Left forelimb (tissue), 1 donor: Measurements from ENCODE around the gene TXK.

Source experiments
- DNase-seq: peaks from one replicate; pipeline ENCODE4 v3.0.0-alpha.2; 2018; ENCODE audit warnings: low spot score

Gene TXK

GRCh38 chr4:48103483-48104139 lies 30.4 kb downstream of the TXK start:
- DNase-seq: no peak

- DNase-seq: no peak
These were observed 31.7 kb downstream of the TXK start for GRCh38 chr4:48102303-48102702.

DNA sequence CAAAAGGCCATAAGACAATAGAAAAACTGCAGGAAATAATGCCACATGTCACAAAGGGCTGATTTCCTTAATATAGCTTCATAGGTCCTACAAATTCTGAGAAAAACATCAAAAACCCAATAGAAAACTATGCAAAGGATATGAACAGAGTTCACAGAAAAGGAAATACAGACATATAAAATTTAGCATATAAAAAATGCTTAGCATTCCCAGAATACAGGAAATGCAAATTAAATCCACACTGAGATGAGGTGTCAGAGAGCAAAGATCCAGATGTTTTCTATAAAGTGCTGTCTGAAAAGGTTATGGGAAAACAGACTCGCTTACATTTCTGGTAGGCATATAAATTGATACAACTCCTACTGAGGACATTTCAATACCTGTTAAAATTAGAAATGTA lies 33.8 kb downstream of the TXK start:
- no peak for DNase-seq

- DNase-seq: no peak
These were observed 38.6 kb downstream of the TXK start for GRCh38 chr4:48095441-48095840.

DNA sequence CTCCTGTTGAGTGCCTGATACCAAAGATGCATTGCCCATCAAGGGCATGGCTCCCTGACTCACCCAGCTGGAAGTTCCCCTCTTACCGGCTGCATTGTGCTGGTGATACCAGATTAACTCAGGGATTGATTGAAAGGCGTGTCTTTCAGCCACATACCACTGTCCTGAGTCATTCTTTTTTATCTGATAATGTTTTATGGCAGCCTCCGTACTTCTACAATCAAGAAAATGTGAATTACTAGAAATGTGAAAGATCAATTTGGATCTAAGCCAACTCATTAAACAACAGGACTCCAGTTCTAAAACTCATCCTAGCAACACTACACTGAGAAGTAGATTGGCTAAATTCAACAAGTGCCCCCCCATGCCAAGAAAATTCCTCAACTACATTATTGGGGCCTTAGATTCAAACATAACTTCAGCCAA lies 40.0 kb downstream of the TXK start:
- DNase-seq: no peak

GRCh38 chr4:48090621-48091020 lies 43.4 kb downstream of the TXK start:
- DNase-seq: no peak

- no peak for DNase-seq
These were observed 48.0 kb downstream of the TXK start for GRCh38 chr4:48085821-48086589.

- no peak for DNase-seq
These were observed 51.1 kb downstream of the TXK start for GRCh38 chr4:48082956-48083355.

GRCh38 chr4:48081196-48081595 lies 52.9 kb downstream of the TXK start:
- DNase-seq: no peak

DNA sequence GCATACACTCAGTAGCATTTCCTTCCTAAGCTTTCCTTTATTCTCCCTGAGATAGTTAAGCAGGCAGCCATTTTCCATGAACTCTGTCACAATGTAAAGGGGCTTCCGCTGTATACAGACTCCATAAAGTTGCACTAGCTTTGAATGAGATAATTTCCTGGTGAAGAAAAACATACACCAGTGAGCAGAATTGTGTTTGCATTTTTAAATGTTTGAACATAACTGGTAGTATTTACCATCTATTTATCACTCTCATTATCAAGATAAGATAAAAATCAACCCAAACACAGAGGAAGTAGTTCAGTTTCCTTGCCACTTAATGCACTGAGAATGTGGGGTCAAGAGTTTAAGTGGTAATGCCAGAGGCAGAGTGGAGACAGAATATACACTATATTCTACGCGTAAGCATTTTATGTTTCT lies 54.1 kb downstream of the TXK start:
- DNase-seq: no peak

- no peak for DNase-seq
These were observed 55.0 kb downstream of the TXK start for GRCh38 chr4:48078862-48079655.

DNA sequence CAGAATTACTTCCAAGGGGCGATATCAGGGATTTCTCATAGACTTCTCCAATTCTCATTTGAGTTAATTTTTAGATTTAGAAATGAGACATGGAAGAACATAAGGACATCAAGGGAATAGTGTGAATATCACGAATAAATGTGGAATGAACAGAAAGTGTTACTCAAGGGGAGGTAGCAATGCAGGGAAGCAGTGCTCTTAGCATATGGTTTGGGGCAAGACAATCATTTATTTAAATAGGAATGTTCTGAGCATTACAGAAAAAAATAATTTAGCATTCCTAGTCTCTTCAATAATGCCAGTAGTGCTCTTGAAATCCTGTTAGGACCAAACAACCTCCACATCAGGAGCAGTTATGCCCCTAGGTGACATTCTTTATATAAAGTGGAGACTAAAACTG lies 55.6 kb downstream of the TXK start:
- DNase-seq: no peak

DNA sequence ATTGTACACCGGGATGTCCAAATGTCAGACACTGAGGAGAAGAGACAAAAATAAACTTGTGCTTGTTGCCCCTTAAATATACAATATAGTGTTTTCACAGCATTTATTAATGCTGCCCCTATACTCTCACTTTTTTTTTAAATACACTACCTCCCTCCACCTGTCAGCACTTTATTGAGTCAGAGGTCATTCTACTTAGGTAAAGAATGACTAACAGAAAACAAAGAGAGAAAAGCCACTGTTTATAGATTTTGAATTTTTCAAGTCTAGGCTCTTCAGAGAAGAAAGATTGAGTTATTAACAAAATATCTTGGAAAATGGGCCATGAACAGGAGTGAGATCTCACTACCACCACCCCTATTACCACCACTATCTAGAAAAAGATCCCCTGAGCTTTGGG lies 59.4 kb downstream of the TXK start:
- DNase-seq: no peak

DNA sequence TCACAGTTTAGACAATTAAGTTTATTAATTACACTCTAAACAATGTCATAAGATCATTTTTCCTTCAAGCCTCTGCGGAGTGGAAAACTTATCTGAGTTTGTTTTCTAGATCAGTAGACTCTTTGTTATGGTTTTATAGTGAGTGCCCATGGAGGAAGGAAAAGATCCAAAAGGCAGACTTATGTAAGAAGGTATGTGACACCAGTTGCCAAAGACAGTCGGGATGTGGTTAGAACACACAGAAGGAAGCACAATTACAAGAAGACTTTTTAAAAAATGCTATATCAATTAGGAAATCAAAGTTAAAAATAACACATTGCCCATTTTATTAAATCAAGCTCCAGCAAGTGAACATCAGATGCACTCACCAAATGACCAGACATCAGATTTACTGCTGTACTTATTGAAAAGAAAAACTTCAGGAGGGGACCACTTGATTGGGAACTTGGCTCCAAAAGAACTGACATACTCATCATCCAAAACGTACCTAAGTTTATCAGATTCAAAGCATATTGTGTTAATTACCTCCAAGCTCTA lies 60.4 kb downstream of the TXK start:
- no peak for DNase-seq

GRCh38 chr4:48071191-48071590 lies 62.9 kb downstream of the TXK start:
- no peak for DNase-seq

DNA sequence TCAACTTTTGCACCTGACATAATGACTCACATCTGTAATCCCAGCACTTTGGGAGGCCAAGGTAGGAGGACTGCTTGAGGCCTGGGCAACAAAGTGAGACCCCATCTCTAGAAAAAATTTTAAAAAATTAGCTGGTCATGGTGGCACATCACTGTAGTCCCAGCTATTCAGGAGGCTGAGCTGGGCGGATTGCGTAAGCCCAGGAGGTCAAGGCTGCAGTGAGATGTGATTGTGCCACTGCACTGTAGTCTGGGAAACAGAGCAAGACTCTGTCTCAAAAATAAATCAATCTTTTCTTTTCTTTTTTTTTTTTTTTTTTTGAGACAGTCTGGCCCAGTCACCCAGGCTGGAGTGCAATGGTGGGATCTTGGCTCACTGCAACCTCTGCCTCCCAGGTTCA lies 65.0 kb downstream of the TXK start:
- no peak for DNase-seq

DNA sequence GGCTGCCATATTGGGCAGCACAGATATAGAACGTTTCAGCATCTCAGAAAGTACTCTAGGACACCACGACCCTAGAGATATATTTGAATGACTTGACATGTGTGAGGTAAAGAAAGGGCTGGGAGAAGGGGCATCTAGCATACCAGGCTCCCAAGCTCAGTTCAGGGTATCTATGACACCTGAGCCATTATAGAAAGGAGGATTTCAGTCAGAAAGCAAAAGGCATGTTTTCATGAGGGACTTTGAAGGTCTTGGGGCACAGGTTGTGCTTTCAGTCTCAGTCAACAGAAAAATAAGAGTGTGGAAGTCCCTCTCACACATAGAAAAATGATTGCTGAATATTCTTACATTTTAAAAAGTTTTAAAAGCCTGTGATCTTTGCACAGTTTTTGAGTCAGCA lies 65.9 kb downstream of the TXK start:
- DNase-seq: no peak

GRCh38 chr4:48067536-48067935 lies 66.5 kb downstream of the TXK start:
- DNase-seq: no peak

GRCh38 chr4:48065587-48066052 lies 68.4 kb downstream of the TXK start:
- no peak for DNase-seq

DNA sequence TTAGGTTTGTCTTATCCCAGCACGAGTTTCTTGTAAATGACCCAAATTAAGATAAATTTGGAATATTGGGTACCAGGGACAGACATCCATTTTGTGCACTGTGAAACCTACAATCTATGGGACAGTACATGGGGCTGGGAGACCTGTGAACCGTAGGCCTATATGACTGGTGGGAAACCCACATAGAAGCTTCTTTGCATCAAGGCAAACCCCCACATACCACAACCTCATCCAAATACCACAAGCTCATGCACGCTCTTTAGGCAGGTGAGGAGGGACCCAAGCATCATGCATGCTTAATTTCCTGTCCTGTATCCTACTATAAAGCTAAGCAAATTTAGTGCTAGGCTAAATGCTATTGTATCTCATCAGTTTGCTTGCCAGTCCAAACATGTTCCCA lies 69.7 kb downstream of the TXK start:
- DNase-seq: no peak

- no peak for DNase-seq
These were observed 75.2 kb downstream of the TXK start for GRCh38 chr4:48058617-48059530.
